ENCODE data around the gene OTC. TPM values are rescaled to one million over a fixed set of nuclear protein-coding genes. Genes with fewer than 3 reads are reported as not detected.

The OTC gene
- total RNA-seq, 1 donor from 2014 or later, result not detected

GRCh38 chrX:38402118-38402517, 49.7 kb downstream of the OTC start:
- no peak for TF ChIP-seq CTCF (IDR thresholded peaks at IDR 0.05; ENCODE audit: insufficient read depth, low read length, poor library complexity, severe bottlenecking)
- Histone ChIP-seq H3K27me3 (ENCODE audit: control insufficient read depth, insufficient read depth, low read length) (no peaks in the 10 kb centered on the region), H3K4me3 (ENCODE audit: low read depth, low read length) (no peak overlapping the region), H3K36me3 (ENCODE audit: control insufficient read depth, insufficient read depth, low read length) (no peaks in the 10 kb centered on the region)
- no peak for DNase-seq (ENCODE audit: low read depth)

GRCh38 chrX:38403834-38404233, 51.4 kb downstream of the OTC start:
- Histone ChIP-seq H3K36me3 (ENCODE audit: control insufficient read depth, insufficient read depth, low read length) (no peaks in the 10 kb centered on the region), H3K4me3 (ENCODE audit: low read depth, low read length) (no peak overlapping the region), H3K27me3 (ENCODE audit: control insufficient read depth, insufficient read depth, low read length) (peaks cover 3% of the 10 kb centered on the region)
- no peak for TF ChIP-seq CTCF (IDR thresholded peaks at IDR 0.05; ENCODE audit: insufficient read depth, low read length, poor library complexity, severe bottlenecking)
- no peak for DNase-seq (ENCODE audit: low read depth)

GRCh38 chrX:38407126-38407525, 54.7 kb downstream of the OTC start:
- H3K4me3 ChIP-seq (ENCODE audit: low read depth, low read length), result no peak overlapping the region

GRCh38 chrX:38409289-38409688, 56.9 kb downstream of the OTC start:
- Histone ChIP-seq H3K4me3 (ENCODE audit: low read depth, low read length) (no peak overlapping the region), H3K27me3 (ENCODE audit: control insufficient read depth, insufficient read depth, low read length) (peaks cover 3% of the 10 kb centered on the region), H3K36me3 (ENCODE audit: control insufficient read depth, insufficient read depth, low read length) (no peaks in the 10 kb centered on the region)
- DNase-seq (ENCODE audit: low read depth), result no peak
- no peak for TF ChIP-seq CTCF (IDR thresholded peaks at IDR 0.05; ENCODE audit: insufficient read depth, low read length, poor library complexity, severe bottlenecking)

More at GRCh38 chrX:38407126-38407525, 54.7 kb downstream of the OTC start:
- TF ChIP-seq CTCF (IDR thresholded peaks at IDR 0.05; ENCODE audit: insufficient read depth, low read length, poor library complexity, severe bottlenecking), result no peak
- Histone ChIP-seq H3K36me3 (ENCODE audit: control insufficient read depth, insufficient read depth, low read length) (no peaks in the 10 kb centered on the region), H3K27me3 (ENCODE audit: control insufficient read depth, insufficient read depth, low read length) (peaks cover 3% of the 10 kb centered on the region)
- no peak for DNase-seq (ENCODE audit: low read depth)

- Histone ChIP-seq H3K36me3 (ENCODE audit: control insufficient read depth, insufficient read depth, low read length) (no peaks in the 10 kb centered on the region), H3K27me3 (ENCODE audit: control insufficient read depth, insufficient read depth, low read length) (no peaks in the 10 kb centered on the region), H3K4me3 (ENCODE audit: low read depth, low read length) (no peak overlapping the region)
- DNase-seq (ENCODE audit: low read depth), result no peak
- no peak for TF ChIP-seq CTCF (IDR thresholded peaks at IDR 0.05; ENCODE audit: insufficient read depth, low read length, poor library complexity, severe bottlenecking)
Measured at GRCh38 chrX:38426785-38427184, 74.4 kb downstream of the OTC start.

- Histone ChIP-seq H3K4me3 (ENCODE audit: low read depth, low read length) (no peak overlapping the region), H3K36me3 (ENCODE audit: control insufficient read depth, insufficient read depth, low read length) (no peaks in the 10 kb centered on the region), H3K27me3 (ENCODE audit: control insufficient read depth, insufficient read depth, low read length) (no peaks in the 10 kb centered on the region)
- DNase-seq (ENCODE audit: low read depth), result no peak
- TF ChIP-seq CTCF (IDR thresholded peaks at IDR 0.05; ENCODE audit: insufficient read depth, low read length, poor library complexity, severe bottlenecking), result no peak
Measured at GRCh38 chrX:38431525-38431924, 79.1 kb downstream of the OTC start.

All from kidney epithelial cell (primary cell).